Measurements from ENCODE around the gene POU2F1. TPM values are rescaled to one million over a fixed set of nuclear protein-coding genes. Genes with fewer than 3 reads are reported as not detected.

POU2F1 gene
- total RNA-seq, 1 donor from 2014 or later = 20.2 TPM

- H3K4me3 Mint-ChIP-seq = no peak overlapping the region
- peaks cover 11% of the 10 kb centered on the region for H3K9me3 Mint-ChIP-seq
- peaks cover 22% of the 10 kb centered on the region for H3K36me3 Mint-ChIP-seq (ENCODE audit: low read depth)
- H3K27me3 Mint-ChIP-seq (ENCODE audit: insufficient read depth) = no peaks in the 10 kb centered on the region
- no peak for DNase-seq (ENCODE audit: low spot score)
- intact Hi-C loops (cut with micrococcal nuclease) = no loop called here
- H3K27ac Mint-ChIP-seq = no peak overlapping the region
- H3K4me1 Mint-ChIP-seq (ENCODE audit: low read depth) = peaks cover 24% of the 10 kb centered on the region
Observed at GRCh38 chr1:167328306-167328815, 107.7 kb downstream of the POU2F1 start.

- peaks cover 11% of the 10 kb centered on the region for H3K9me3 Mint-ChIP-seq
- DNase-seq (ENCODE audit: low spot score) = no peak
- intact Hi-C loops (cut with micrococcal nuclease) = no loop called here
- no peak overlapping the region for H3K27ac Mint-ChIP-seq
- no peaks in the 10 kb centered on the region for H3K27me3 Mint-ChIP-seq (ENCODE audit: insufficient read depth)
- peaks cover 22% of the 10 kb centered on the region for H3K36me3 Mint-ChIP-seq (ENCODE audit: low read depth)
- no peak overlapping the region for H3K4me3 Mint-ChIP-seq
- H3K4me1 Mint-ChIP-seq (ENCODE audit: low read depth) = peaks cover 29% of the 10 kb centered on the region
Observed at GRCh38 chr1:167328816-167329483, 108.3 kb downstream of the POU2F1 start.

- Mint-ChIP-seq H3K9me3 (peaks cover 4% of the 10 kb centered on the region), H3K4me3 (no peak overlapping the region), H3K36me3 (ENCODE audit: low read depth) (peaks cover 13% of the 10 kb centered on the region), H3K4me1 (ENCODE audit: low read depth) (peaks cover 29% of the 10 kb centered on the region), H3K27ac (no peak overlapping the region), H3K27me3 (ENCODE audit: insufficient read depth) (no peaks in the 10 kb centered on the region)
- DNase-seq (ENCODE audit: low spot score) = no peak
- intact Hi-C loops (cut with micrococcal nuclease) = no loop called here
Observed at GRCh38 chr1:167330601-167331293, 110.1 kb downstream of the POU2F1 start.

- Mint-ChIP-seq H3K36me3 (ENCODE audit: low read depth) (peaks cover 10% of the 10 kb centered on the region), H3K27me3 (ENCODE audit: insufficient read depth) (no peaks in the 10 kb centered on the region), H3K4me1 (ENCODE audit: low read depth) (peaks cover 29% of the 10 kb centered on the region), H3K27ac (no peak overlapping the region), H3K9me3 (no peaks in the 10 kb centered on the region), H3K4me3 (no peak overlapping the region)
- intact Hi-C loops (cut with micrococcal nuclease) = no loop called here
- DNase-seq (ENCODE audit: low spot score) = no peak
Observed at GRCh38 chr1:167331650-167332049, 111.0 kb downstream of the POU2F1 start.

GRCh38 chr1:167332503-167332902 lies 111.8 kb downstream of the POU2F1 start:
- Mint-ChIP-seq H3K4me3 (no peak overlapping the region), H3K4me1 (ENCODE audit: low read depth) (peaks cover 29% of the 10 kb centered on the region), H3K36me3 (ENCODE audit: low read depth) (peaks cover 13% of the 10 kb centered on the region), H3K27ac (no peak overlapping the region), H3K9me3 (no peaks in the 10 kb centered on the region), H3K27me3 (ENCODE audit: insufficient read depth) (no peaks in the 10 kb centered on the region)
- intact Hi-C loops (cut with micrococcal nuclease) = no loop called here
- no peak for DNase-seq (ENCODE audit: low spot score)

- no peak overlapping the region for H3K27ac Mint-ChIP-seq
- intact Hi-C loops (cut with micrococcal nuclease) = no loop called here
- H3K27me3 Mint-ChIP-seq (ENCODE audit: insufficient read depth) = no peaks in the 10 kb centered on the region
- H3K4me3 Mint-ChIP-seq = no peak overlapping the region
- peaks cover 13% of the 10 kb centered on the region for H3K36me3 Mint-ChIP-seq (ENCODE audit: low read depth)
- peaks cover 29% of the 10 kb centered on the region for H3K4me1 Mint-ChIP-seq (ENCODE audit: low read depth)
- DNase-seq (ENCODE audit: low spot score) = no peak
- H3K9me3 Mint-ChIP-seq = no peaks in the 10 kb centered on the region
Observed at GRCh38 chr1:167333124-167333523, 112.4 kb downstream of the POU2F1 start.

GRCh38 chr1:167333703-167334102 lies 113.0 kb downstream of the POU2F1 start:
- Mint-ChIP-seq H3K36me3 (ENCODE audit: low read depth) (peaks cover 13% of the 10 kb centered on the region), H3K9me3 (no peaks in the 10 kb centered on the region)
- intact Hi-C loops (cut with micrococcal nuclease) = no loop called here

GRCh38 chr1:167339405-167339804 lies 118.7 kb downstream of the POU2F1 start:
- no peaks in the 10 kb centered on the region for H3K9me3 Mint-ChIP-seq
- H3K4me1 Mint-ChIP-seq (ENCODE audit: low read depth) = peaks cover 5% of the 10 kb centered on the region
- H3K4me3 Mint-ChIP-seq = no peak overlapping the region
- no peak for DNase-seq (ENCODE audit: low spot score)
- H3K27ac Mint-ChIP-seq = no peak overlapping the region
- intact Hi-C loops (cut with micrococcal nuclease) = no loop called here
- no peaks in the 10 kb centered on the region for H3K27me3 Mint-ChIP-seq (ENCODE audit: insufficient read depth)
- H3K36me3 Mint-ChIP-seq (ENCODE audit: low read depth) = peaks cover 12% of the 10 kb centered on the region

More at GRCh38 chr1:167333703-167334102, 113.0 kb downstream of the POU2F1 start:
- no peak overlapping the region for H3K27ac Mint-ChIP-seq
- peaks cover 29% of the 10 kb centered on the region for H3K4me1 Mint-ChIP-seq (ENCODE audit: low read depth)
- H3K27me3 Mint-ChIP-seq (ENCODE audit: insufficient read depth) = no peaks in the 10 kb centered on the region
- no peak overlapping the region for H3K4me3 Mint-ChIP-seq
- no peak for DNase-seq (ENCODE audit: low spot score)

GRCh38 chr1:167342846-167343245 lies 122.2 kb downstream of the POU2F1 start:
- no peaks in the 10 kb centered on the region for H3K27me3 Mint-ChIP-seq (ENCODE audit: insufficient read depth)

GRCh38 chr1:167344112-167344511 lies 123.4 kb downstream of the POU2F1 start:
- Mint-ChIP-seq H3K27ac (no peak overlapping the region), H3K9me3 (no peaks in the 10 kb centered on the region), H3K36me3 (ENCODE audit: low read depth) (peaks cover under 1% of the 10 kb centered on the region), H3K27me3 (ENCODE audit: insufficient read depth) (no peaks in the 10 kb centered on the region), H3K4me1 (ENCODE audit: low read depth) (peaks cover 5% of the 10 kb centered on the region), H3K4me3 (no peak overlapping the region)
- intact Hi-C loops (cut with micrococcal nuclease) = loop anchor here (5.0 kb wide), 2 partner anchors 77 to 277 kb away; no protein-coding TSS in a partner anchor
- DNase-seq (ENCODE audit: low spot score) = no peak

More at GRCh38 chr1:167342846-167343245, 122.2 kb downstream of the POU2F1 start:
- intact Hi-C loops (cut with micrococcal nuclease) = loop anchor here (5.0 kb wide), 2 partner anchors 76 to 276 kb away; no protein-coding TSS in a partner anchor
- Mint-ChIP-seq H3K27ac (no peak overlapping the region), H3K9me3 (no peaks in the 10 kb centered on the region), H3K4me3 (no peak overlapping the region), H3K4me1 (ENCODE audit: low read depth) (peaks cover 5% of the 10 kb centered on the region), H3K36me3 (ENCODE audit: low read depth) (peaks cover 3% of the 10 kb centered on the region)
- DNase-seq (ENCODE audit: low spot score) = no peak

GRCh38 chr1:167344615-167345385 lies 124.1 kb downstream of the POU2F1 start:
- no peaks in the 10 kb centered on the region for H3K36me3 Mint-ChIP-seq (ENCODE audit: low read depth)
- no peak for DNase-seq (ENCODE audit: low spot score)
- no peak overlapping the region for H3K4me3 Mint-ChIP-seq
- intact Hi-C loops (cut with micrococcal nuclease) = loop anchor here (5.0 kb wide), 2 partner anchors 77 to 277 kb away; no protein-coding TSS in a partner anchor
- no peaks in the 10 kb centered on the region for H3K9me3 Mint-ChIP-seq
- no peak overlapping the region for H3K27ac Mint-ChIP-seq
- H3K27me3 Mint-ChIP-seq (ENCODE audit: insufficient read depth) = no peaks in the 10 kb centered on the region
- peaks cover 5% of the 10 kb centered on the region for H3K4me1 Mint-ChIP-seq (ENCODE audit: low read depth)

- H3K4me1 Mint-ChIP-seq (ENCODE audit: low read depth) = peaks cover 5% of the 10 kb centered on the region
- H3K36me3 Mint-ChIP-seq (ENCODE audit: low read depth) = no peaks in the 10 kb centered on the region
- no peak overlapping the region for H3K4me3 Mint-ChIP-seq
- no peak for DNase-seq (ENCODE audit: low spot score)
- no peaks in the 10 kb centered on the region for H3K27me3 Mint-ChIP-seq (ENCODE audit: insufficient read depth)
- no peaks in the 10 kb centered on the region for H3K9me3 Mint-ChIP-seq
- H3K27ac Mint-ChIP-seq = no peak overlapping the region
- intact Hi-C loops (cut with micrococcal nuclease) = no loop called here
Observed at GRCh38 chr1:167345386-167345733, 124.7 kb downstream of the POU2F1 start.

GRCh38 chr1:167357305-167357704 lies 136.6 kb downstream of the POU2F1 start:
- Mint-ChIP-seq H3K27ac (no peak overlapping the region), H3K9me3 (no peaks in the 10 kb centered on the region), H3K36me3 (ENCODE audit: low read depth) (peaks cover 2% of the 10 kb centered on the region), H3K4me3 (no peak overlapping the region), H3K27me3 (ENCODE audit: insufficient read depth) (no peaks in the 10 kb centered on the region), H3K4me1 (ENCODE audit: low read depth) (no peaks in the 10 kb centered on the region)
- intact Hi-C loops (cut with micrococcal nuclease) = no loop called here
- DNase-seq (ENCODE audit: low spot score) = no peak
